ENCODE results near the gene OR2B2.

OR2B2 gene

GRCh38 chr6:27896398-27896796, 15.8 kb downstream of the OR2B2 start:
- Histone ChIP-seq H3K4me2 (ENCODE audit: low read length) (peak overlapping the region; percentile 99), H3K9me3 (ENCODE audit: control insufficient read depth, insufficient read depth, low read length) (no peaks in the 10 kb centered on the region), H3K27ac (ENCODE audit: low read depth, low read length) (peak overlapping the region; percentile 99; the same call in 1 of the 2 replicates), H3K79me2 (ENCODE audit: control insufficient read depth, low read length) (no peaks in the 10 kb centered on the region), H3K4me1 (ENCODE audit: control insufficient read depth, low read length) (peaks cover 28% of the 10 kb centered on the region), H3F3A (ENCODE audit: control insufficient read depth, insufficient read depth) (peaks cover 35% of the 10 kb centered on the region), H3K4me3 (ENCODE audit: low read length) (no peak overlapping the region; the same call in 1 of the 2 replicates), H3K9me2 (replicated peaks; ENCODE audit: control insufficient read depth, low read length) (no peaks in the 10 kb centered on the region), H3K36me3 (ENCODE audit: control insufficient read depth, low read length) (peaks cover 26% of the 10 kb centered on the region), H3K27me3 (ENCODE audit: control insufficient read depth, low read length) (no peaks in the 10 kb centered on the region), H4K20me1 (ENCODE audit: control insufficient read depth, insufficient read depth, low read depth, low read length) (no peaks in the 10 kb centered on the region)
- TF ChIP-seq EZH2phosphoT487 (IDR thresholded peaks at IDR 0.05; ENCODE audit: borderline replicate concordance, low read length) (no peak), CTCF (IDR thresholded peaks at IDR 0.05; ENCODE audit: low read depth, low read length, poor library complexity, severe bottlenecking) (no peak)

- no peaks in the 10 kb centered on the region for H3K79me2 ChIP-seq (ENCODE audit: control insufficient read depth, low read length)
- no peaks in the 10 kb centered on the region for H3K9me2 ChIP-seq (replicated peaks; ENCODE audit: control insufficient read depth, low read length)
- no peak for TF ChIP-seq EZH2phosphoT487 (IDR thresholded peaks at IDR 0.05; ENCODE audit: borderline replicate concordance, low read length)
- TF ChIP-seq CTCF (IDR thresholded peaks at IDR 0.05; ENCODE audit: low read depth, low read length, poor library complexity, severe bottlenecking) = peak; percentile 81
- H4K20me1 ChIP-seq (ENCODE audit: control insufficient read depth, insufficient read depth, low read depth, low read length) = no peaks in the 10 kb centered on the region
- H3K9me3 ChIP-seq (ENCODE audit: control insufficient read depth, insufficient read depth, low read length) = no peaks in the 10 kb centered on the region
- H3K36me3 ChIP-seq (ENCODE audit: control insufficient read depth, low read length) = peaks cover 26% of the 10 kb centered on the region
- peak overlapping the region; percentile 97 for H3K4me3 ChIP-seq (ENCODE audit: low read length)
- no peaks in the 10 kb centered on the region for H3K27me3 ChIP-seq (ENCODE audit: control insufficient read depth, low read length)
- H3K4me2 ChIP-seq (ENCODE audit: low read length) = peak overlapping the region; percentile 99
- H3K4me1 ChIP-seq (ENCODE audit: control insufficient read depth, low read length) = peaks cover 38% of the 10 kb centered on the region
- peaks cover 39% of the 10 kb centered on the region for H3F3A ChIP-seq (ENCODE audit: control insufficient read depth, insufficient read depth)
- H3K27ac ChIP-seq (ENCODE audit: low read depth, low read length) = peak overlapping the region; percentile 99
These were observed 17.1 kb downstream of the OR2B2 start for GRCh38 chr6:27894839-27895762.

GRCh38 chr6:27893836-27894807, 18.1 kb downstream of the OR2B2 start:
- peak overlapping the region; percentile 99 for H3K4me2 ChIP-seq (ENCODE audit: low read length)
- TF ChIP-seq CTCF (IDR thresholded peaks at IDR 0.05; ENCODE audit: low read depth, low read length, poor library complexity, severe bottlenecking) (no peak), EZH2phosphoT487 (IDR thresholded peaks at IDR 0.05; ENCODE audit: borderline replicate concordance, low read length) (no peak)
- peaks cover 48% of the 10 kb centered on the region for H3K4me1 ChIP-seq (ENCODE audit: control insufficient read depth, low read length)
- no peaks in the 10 kb centered on the region for H3K79me2 ChIP-seq (ENCODE audit: control insufficient read depth, low read length)
- peak overlapping the region; percentile 97 for H3K4me3 ChIP-seq (ENCODE audit: low read length)
- peaks cover 26% of the 10 kb centered on the region for H3K36me3 ChIP-seq (ENCODE audit: control insufficient read depth, low read length)
- peaks cover 49% of the 10 kb centered on the region for H3F3A ChIP-seq (ENCODE audit: control insufficient read depth, insufficient read depth)
- H3K27ac ChIP-seq (ENCODE audit: low read depth, low read length) = peak overlapping the region; percentile 99
- no peaks in the 10 kb centered on the region for H4K20me1 ChIP-seq (ENCODE audit: control insufficient read depth, insufficient read depth, low read depth, low read length)
- H3K9me2 ChIP-seq (replicated peaks; ENCODE audit: control insufficient read depth, low read length) = no peaks in the 10 kb centered on the region
- no peaks in the 10 kb centered on the region for H3K27me3 ChIP-seq (ENCODE audit: control insufficient read depth, low read length)
- H3K9me3 ChIP-seq (ENCODE audit: control insufficient read depth, insufficient read depth, low read length) = no peaks in the 10 kb centered on the region
